ENCODE measurements around the gene PPP1R13B.

DNA sequence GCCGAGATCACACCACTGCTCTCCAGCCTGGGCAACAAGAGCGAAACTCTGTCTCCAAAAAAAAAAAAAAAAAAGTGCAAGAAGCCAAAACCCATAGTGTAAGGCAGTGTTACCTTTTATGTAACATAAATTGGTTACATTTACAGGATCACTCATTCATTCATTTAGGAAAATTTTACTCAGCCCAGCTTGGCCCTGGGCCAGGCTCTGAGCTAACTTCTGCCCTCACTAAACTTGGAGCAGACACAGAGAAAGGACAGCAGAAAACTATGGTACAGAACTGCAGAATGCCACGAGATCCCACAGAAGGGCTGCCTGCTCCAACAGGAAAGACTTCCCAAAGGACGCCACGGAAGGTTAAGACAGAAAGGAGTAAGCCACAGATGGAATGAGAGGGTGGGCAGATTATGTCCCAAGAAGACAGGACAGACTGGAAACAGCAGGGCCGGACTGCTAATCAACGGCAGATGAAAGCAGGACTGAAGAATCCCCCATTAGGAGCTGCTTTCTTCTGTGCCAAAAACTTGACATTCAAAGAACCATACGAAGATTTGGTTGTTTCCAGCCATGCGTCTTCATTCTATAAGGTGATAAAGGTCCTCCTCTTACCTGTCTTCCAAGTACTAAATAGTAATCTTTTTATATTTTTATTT lies 18.9 kb downstream of the PPP1R13B start:
- TF ChIP-seq CTCF (IDR thresholded peaks at IDR 0.05) (no peak), POLR2A (IDR thresholded peaks at IDR 0.05) (no peak)

Measured in esophagus squamous epithelium (tissue), 4 donors.